Activated CD8-positive, alpha-beta memory T cell treated with anti-CD3 and anti-CD28 coated beads for 4 hours (primary cell): ENCODE measurements around the gene WDR64.

Source experiments
- DNase-seq, 2 donors: peaks; one replicate each; pipeline ENCODE4 v3.0.0-alpha.2; 2020; ENCODE audit warnings: low read depth in 2 of 2

WDR64 gene

GRCh38 chr1:241652012-241652411 lies at the start of gene WDR64:
Gene WDR64, plus strand, starts transcription at chr1:241652281. Its CDS starts 204 bp downstream, at chr1:241652485.
- DNase-seq, result no peak

GRCh38 chr1:241603731-241604245 lies 48.3 kb upstream of the WDR64 start:
- no peak for DNase-seq

- DNase-seq, result no peak
These were observed 46.8 kb upstream of the WDR64 start for GRCh38 chr1:241605146-241605805.

GRCh38 chr1:241606544-241606943 lies 45.5 kb upstream of the WDR64 start:
- DNase-seq, result no peak

GRCh38 chr1:241607497-241607896 lies 44.6 kb upstream of the WDR64 start:
- no peak for DNase-seq

- no peak for DNase-seq
These were observed 43.6 kb upstream of the WDR64 start for GRCh38 chr1:241608379-241609033.

- DNase-seq, result no peak
These were observed 41.8 kb upstream of the WDR64 start for GRCh38 chr1:241610056-241610815.

GRCh38 chr1:241611063-241611462 lies 41.0 kb upstream of the WDR64 start:
- DNase-seq, result no peak

- no peak for DNase-seq
These were observed 40.3 kb upstream of the WDR64 start for GRCh38 chr1:241611736-241612135.

GRCh38 chr1:241612533-241613477 lies 39.3 kb upstream of the WDR64 start:
- no peak for DNase-seq

GRCh38 chr1:241614144-241614543 lies 37.9 kb upstream of the WDR64 start:
- DNase-seq, result no peak

GRCh38 chr1:241614572-241614971 lies 37.5 kb upstream of the WDR64 start:
- DNase-seq, result no peak

GRCh38 chr1:241615043-241615974 lies 36.8 kb upstream of the WDR64 start:
- no peak for DNase-seq

GRCh38 chr1:241617426-241617825 lies 34.7 kb upstream of the WDR64 start:
- DNase-seq, result no peak

- no peak for DNase-seq
These were observed 29.4 kb upstream of the WDR64 start for GRCh38 chr1:241622669-241623068.

- DNase-seq, result no peak
These were observed 27.1 kb upstream of the WDR64 start for GRCh38 chr1:241624935-241625334.

- peak in 1 of 2 donors; percentile 7 for DNase-seq
These were observed 24.4 kb upstream of the WDR64 start for GRCh38 chr1:241627453-241628259.

- DNase-seq, result no peak
These were observed 22.1 kb upstream of the WDR64 start for GRCh38 chr1:241630005-241630404.

GRCh38 chr1:241630476-241630875 lies 21.6 kb upstream of the WDR64 start:
- DNase-seq, result no peak
